Chondrocyte (in vitro differentiated cells): ENCODE measurements around the gene NEDD1. TPM values are rescaled to one million over a fixed set of nuclear protein-coding genes. Genes with fewer than 3 reads are reported as not detected.

Experiments used
- DNase-seq: peaks from one replicate; pipeline ENCODE4 v3.0.0; 2021; ENCODE audit warnings: mixed read lengths, low spot score
- H3K27ac Mint-ChIP-seq: one replicate; pipeline ENCODE4 v1.8.0; 2021; ENCODE audit warnings: mild to moderate bottlenecking, moderate library complexity, mixed read lengths; ENCODE audit not compliant: unreplicated experiment
- H3K27me3 Mint-ChIP-seq: 2 replicates; pipeline ENCODE4 v1.8.0; 2021; ENCODE audit warnings: low read depth, mixed read lengths
- H3K36me3 Mint-ChIP-seq: 2 replicates; pipeline ENCODE4 v1.8.0; 2021; ENCODE audit warnings: low read depth, mixed read lengths
- H3K4me1 Mint-ChIP-seq: 2 replicates; pipeline ENCODE4 v1.8.0; 2021; ENCODE audit warnings: low read depth, mild to moderate bottlenecking, mixed read lengths
- H3K4me3 Mint-ChIP-seq: one replicate; pipeline ENCODE4 v1.8.0; 2021; ENCODE audit warnings: mild to moderate bottlenecking, moderate library complexity, mixed read lengths; ENCODE audit not compliant: unreplicated experiment
- H3K9me3 Mint-ChIP-seq: 2 replicates; pipeline ENCODE4 v1.8.0; 2021; ENCODE audit warnings: low read depth, mixed read lengths
- CTCF ChIP-seq: fragments of 200-600 bp; sonication (generic); IDR thresholded peaks from 2 replicates; pipeline ENCODE4 v1.5.0; 2021; ENCODE audit warnings: antibody characterized with exemption, mild to moderate bottlenecking, moderate library complexity
- total RNA-seq: library from RNA; stranded (reverse); gene quantifications from 3 replicates; pipeline ENCODE4 v1.2.1, GENCODE V29; 2021

NEDD1 gene
- total RNA-seq, 1 donor from 2014 or later = 19.9 TPM

GRCh38 chr12:96995861-96996260 is 88.8 kb downstream of the NEDD1 start:
- H3K4me3 Mint-ChIP-seq = no peak overlapping the region
- no peak for TF ChIP-seq CTCF
- no peaks in the 10 kb centered on the region for H3K9me3 Mint-ChIP-seq
- DNase-seq = no peak
- H3K27me3 Mint-ChIP-seq = peaks cover 52% of the 10 kb centered on the region
- H3K27ac Mint-ChIP-seq = no peak overlapping the region
- no peaks in the 10 kb centered on the region for H3K36me3 Mint-ChIP-seq
- no peaks in the 10 kb centered on the region for H3K4me1 Mint-ChIP-seq

- H3K27ac Mint-ChIP-seq = no peak overlapping the region
- peaks cover 40% of the 10 kb centered on the region for H3K27me3 Mint-ChIP-seq
- no peaks in the 10 kb centered on the region for H3K36me3 Mint-ChIP-seq
- H3K4me3 Mint-ChIP-seq = no peak overlapping the region
- no peaks in the 10 kb centered on the region for H3K9me3 Mint-ChIP-seq
- H3K4me1 Mint-ChIP-seq = no peaks in the 10 kb centered on the region
- no peak for TF ChIP-seq CTCF
- DNase-seq = no peak
These were observed 90.9 kb downstream of the NEDD1 start for GRCh38 chr12:96997797-96998484.

GRCh38 chr12:97003276-97003675 is 96.2 kb downstream of the NEDD1 start:
- no peak for TF ChIP-seq CTCF
- Mint-ChIP-seq H3K4me1 (no peaks in the 10 kb centered on the region), H3K27ac (no peak overlapping the region), H3K27me3 (peaks cover 35% of the 10 kb centered on the region), H3K4me3 (no peak overlapping the region), H3K36me3 (no peaks in the 10 kb centered on the region), H3K9me3 (no peaks in the 10 kb centered on the region)
- no peak for DNase-seq
